LNCAP (cell line): ENCODE results near the gene PCDHGB1.

ENCODE experiments used
- TF ChIP-seq, protein P1 (sequence below): fragments of 450-650 bp; IDR thresholded peaks from 2 replicates; pipeline ENCODE4 v1.5.1; 2017; ENCODE audit warnings: mild to moderate bottlenecking

Gene PCDHGB1

DNA sequence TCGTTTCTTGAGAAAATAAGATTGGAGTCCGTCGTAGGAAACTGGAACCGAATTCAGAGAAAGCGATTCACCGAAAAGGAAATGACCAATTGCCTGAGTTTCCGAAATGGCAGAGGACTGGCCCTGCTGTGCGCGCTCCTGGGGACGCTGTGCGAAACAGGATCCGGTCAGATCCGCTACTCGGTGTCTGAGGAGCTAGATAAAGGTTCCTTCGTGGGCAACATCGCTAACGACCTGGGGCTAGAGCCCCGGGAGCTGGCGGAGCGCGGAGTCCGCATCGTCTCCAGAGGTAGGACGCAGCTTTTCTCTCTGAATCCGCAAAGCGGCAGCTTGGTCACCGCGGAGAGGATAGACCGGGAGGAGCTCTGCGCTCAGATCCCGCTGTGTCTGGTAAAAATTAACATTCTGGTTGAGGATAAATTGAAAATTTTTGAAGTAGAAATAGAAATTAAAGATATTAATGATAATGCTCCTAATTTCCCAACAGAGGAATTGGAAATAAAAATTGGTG, 5.9 kb upstream of the PCDHGB1 start:
- TF ChIP-seq, protein P1, sequence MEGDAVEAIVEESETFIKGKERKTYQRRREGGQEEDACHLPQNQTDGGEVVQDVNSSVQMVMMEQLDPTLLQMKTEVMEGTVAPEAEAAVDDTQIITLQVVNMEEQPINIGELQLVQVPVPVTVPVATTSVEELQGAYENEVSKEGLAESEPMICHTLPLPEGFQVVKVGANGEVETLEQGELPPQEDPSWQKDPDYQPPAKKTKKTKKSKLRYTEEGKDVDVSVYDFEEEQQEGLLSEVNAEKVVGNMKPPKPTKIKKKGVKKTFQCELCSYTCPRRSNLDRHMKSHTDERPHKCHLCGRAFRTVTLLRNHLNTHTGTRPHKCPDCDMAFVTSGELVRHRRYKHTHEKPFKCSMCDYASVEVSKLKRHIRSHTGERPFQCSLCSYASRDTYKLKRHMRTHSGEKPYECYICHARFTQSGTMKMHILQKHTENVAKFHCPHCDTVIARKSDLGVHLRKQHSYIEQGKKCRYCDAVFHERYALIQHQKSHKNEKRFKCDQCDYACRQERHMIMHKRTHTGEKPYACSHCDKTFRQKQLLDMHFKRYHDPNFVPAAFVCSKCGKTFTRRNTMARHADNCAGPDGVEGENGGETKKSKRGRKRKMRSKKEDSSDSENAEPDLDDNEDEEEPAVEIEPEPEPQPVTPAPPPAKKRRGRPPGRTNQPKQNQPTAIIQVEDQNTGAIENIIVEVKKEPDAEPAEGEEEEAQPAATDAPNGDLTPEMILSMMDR = no peak; the same call in 1 of the 2 replicates

DNA sequence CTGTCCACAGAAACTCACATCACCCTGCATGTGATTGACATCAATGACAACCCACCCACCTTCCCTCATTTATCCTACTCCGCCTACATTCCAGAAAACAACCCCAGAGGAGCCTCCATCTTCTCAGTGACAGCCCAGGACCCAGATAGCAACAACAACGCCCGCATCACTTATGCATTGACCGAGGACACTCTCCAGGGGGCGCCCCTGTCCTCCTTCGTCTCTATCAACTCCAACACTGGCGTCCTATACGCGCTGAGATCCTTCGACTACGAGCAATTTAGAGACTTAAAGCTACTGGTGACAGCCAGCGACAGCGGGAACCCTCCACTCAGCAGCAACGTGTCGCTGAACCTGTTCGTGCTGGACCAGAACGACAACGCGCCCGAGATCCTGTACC, 4.6 kb upstream of the PCDHGB1 start:
- TF ChIP-seq, protein P1 = no peak

DNA sequence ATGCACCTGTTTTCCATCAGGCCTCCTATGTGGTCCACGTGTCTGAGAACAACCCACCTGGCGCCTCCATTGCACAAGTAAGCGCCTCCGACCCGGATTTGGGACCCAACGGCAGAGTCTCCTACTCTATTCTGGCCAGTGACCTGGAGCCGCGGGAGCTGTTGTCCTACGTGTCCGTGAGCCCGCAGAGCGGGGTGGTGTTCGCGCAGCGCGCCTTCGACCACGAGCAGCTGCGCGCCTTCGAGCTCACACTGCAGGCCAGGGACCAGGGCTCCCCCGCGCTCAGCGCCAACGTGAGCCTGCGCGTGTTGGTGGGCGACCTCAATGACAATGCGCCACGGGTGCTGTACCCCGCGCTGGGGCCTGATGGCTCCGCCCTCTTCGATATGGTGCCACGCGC, 1.7 kb downstream of the PCDHGB1 start:
- TF ChIP-seq, protein P1 = no peak

DNA sequence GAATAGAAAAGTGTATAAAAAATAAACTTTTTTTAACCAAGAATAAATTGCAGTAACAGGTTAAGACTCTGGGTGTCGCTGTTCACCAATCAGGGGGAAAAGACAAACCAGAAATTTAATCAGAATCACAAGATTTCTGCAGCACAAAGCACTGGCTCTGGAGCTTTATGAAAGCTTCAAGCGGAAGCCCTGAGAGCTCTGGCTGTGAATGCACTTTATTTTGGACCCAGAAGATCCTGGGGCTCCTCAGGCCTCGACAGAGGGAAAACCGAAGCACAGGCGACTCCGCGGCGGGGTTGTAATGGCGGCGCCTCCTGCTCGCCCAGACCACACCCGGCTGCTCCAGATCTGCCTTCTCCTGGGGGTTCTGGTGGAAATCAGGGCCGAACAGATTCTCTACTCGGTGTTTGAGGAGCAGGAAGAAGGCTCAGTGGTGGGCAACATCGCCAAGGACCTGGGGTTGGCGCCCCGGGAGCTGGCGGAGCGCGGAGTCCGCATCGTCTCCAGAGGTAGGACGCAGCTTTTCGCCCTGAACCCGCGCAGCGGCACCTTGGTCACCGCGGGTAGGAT, 5.1 kb downstream of the PCDHGB1 start, which contains the start of gene PCDHGA4:
Gene PCDHGA4, plus strand, starts transcription at position 122 of the 570 bp plus-strand sequence. Its CDS starts 87 bp downstream, at position 209.
- TF ChIP-seq, protein P1 = no peak; the same call in 1 of the 2 replicates

DNA sequence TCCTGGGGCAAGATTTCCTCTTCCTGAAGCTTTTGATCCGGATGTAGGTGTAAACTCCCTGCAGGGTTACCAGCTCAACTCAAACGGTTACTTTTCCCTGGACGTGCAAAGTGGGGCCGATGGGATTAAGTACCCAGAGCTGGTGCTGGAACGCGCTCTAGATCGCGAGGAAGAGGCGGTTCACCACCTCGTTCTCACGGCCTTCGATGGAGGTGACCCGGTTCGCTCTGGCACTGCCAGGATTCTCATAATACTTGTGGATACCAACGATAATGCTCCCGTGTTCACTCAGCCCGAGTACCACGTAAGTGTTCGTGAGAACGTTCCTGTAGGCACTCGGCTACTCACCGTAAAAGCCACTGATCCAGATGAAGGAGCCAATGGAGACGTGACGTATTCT, 5.7 kb downstream of the PCDHGB1 start:
- TF ChIP-seq, protein P1 = no peak

DNA sequence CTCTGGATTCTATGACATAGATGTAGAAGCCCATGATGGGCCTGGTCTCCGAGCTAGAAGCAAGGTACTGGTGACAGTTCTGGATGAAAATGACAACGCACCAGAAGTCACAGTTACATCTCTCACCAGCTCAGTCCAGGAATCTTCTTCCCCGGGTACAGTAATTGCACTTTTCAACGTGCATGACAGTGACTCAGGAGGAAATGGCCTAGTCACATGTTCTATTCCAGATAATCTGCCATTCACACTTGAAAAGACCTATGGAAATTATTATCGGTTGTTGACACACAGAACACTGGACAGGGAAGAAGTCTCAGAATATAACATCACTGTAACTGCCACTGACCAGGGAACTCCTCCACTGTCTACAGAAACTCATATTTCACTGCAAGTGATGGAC, 6.2 kb downstream of the PCDHGB1 start:
- TF ChIP-seq, protein P1 = no peak

DNA sequence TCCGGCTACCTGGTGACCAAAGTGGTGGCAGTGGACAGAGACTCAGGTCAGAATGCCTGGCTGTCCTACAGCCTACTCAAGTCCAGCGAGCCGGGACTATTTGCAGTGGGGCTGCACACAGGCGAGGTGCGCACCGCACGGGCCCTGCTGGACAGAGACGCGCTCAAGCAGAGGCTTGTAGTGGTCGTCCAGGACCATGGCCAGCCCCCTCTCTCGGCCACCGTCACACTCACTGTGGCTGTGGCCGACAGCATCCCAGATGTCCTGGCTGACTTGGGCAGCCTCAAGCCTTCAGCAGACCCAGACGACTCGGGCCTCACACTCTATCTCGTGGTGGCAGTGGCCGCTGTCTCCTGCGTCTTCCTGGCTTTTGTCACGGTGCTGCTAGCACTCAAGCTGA, 7.1 kb downstream of the PCDHGB1 start:
- TF ChIP-seq, protein P1 = no peak
